Astrocyte of the cerebellum (primary cell): ENCODE measurements around the gene ESD.

Source experiments
- DNase-seq: peaks from one replicate; pipeline ENCODE4 v3.0.0-alpha.2; 2011; ENCODE audit warnings: low read depth
- H3K4me3 ChIP-seq: 2 replicates; pipeline ENCODE4 v1.5.1; 2011; ENCODE audit warnings: mild to moderate bottlenecking, low read depth, low read length, moderate library complexity
- CTCF ChIP-seq: IDR thresholded peaks from 2 replicates; pipeline ENCODE4 v1.5.1; 2012; ENCODE audit warnings: low read length, low read depth, moderate library complexity, mild to moderate bottlenecking; ENCODE audit errors: missing control alignments
- in situ Hi-C: cut with HindIII; loops from 2 replicates; pipeline ENCODE4 v1.10.0; 2017; ENCODE audit warnings: low sequenced_read_pairs

Gene ESD

DNA sequence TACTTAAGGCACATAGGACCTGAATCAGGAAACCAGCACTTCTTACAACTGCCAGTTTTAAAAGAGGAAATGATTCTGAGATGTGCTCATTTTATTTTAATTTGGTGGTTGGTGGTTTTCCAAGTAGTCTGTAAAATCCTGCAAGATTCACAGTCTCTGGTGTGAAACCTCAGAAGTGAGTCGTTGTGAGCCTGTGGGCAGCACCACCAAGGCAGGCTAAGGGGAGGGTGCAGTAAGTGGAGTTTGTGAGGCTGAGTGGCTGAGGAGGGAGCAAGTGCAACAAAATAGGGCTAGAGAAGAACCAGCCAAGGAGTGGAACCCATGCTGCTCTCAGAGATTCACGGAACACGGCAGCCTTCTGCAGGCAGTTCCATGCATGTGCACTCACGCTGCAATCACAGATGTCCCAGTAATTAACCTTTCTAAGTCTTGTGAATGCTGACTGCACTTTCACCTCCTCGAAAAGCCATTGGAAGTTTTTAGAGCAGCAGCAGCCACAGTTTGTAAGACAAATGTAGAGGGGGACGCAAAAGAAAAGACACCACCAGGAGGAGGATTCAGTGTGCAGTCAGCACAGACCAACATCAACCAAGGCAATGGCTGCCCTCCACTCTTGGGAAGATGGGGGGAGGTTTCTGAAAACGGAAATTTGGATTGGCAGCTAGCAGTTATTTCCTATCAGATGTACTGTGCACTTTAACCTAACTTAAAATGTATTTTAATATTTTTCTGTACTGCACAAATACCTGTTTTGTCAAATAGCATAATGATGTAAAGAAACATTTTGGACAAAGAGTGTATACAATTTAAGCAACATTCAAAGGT lies 44.9 kb downstream of the ESD start:
- in situ Hi-C loops, result no loop called here
- no peak overlapping the region for H3K4me3 ChIP-seq
- TF ChIP-seq CTCF, result no peak
- peak; percentile 52 for DNase-seq

DNA sequence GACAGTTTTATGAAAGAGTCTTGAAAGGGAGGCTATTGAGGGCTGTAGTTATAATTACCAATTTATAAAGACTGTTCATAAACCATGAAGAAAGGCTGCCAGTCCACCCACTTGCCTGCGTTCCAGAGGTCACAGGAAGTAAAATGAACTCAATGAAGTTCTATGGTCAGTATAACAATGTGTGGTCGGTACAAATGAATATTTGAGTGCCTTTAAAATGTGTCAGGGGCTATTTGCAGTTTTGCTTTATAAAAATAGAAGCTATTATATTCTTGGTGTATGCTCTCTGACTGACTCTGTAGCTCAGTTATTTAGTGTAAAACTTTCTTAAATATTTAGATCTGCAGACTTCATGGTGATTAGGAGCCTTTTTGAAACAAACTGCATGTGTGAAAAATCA lies 47.0 kb downstream of the ESD start:
- in situ Hi-C loops, result no loop called here
- H3K4me3 ChIP-seq, result no peak overlapping the region
- no peak for TF ChIP-seq CTCF
- peak; percentile 55 for DNase-seq

DNA sequence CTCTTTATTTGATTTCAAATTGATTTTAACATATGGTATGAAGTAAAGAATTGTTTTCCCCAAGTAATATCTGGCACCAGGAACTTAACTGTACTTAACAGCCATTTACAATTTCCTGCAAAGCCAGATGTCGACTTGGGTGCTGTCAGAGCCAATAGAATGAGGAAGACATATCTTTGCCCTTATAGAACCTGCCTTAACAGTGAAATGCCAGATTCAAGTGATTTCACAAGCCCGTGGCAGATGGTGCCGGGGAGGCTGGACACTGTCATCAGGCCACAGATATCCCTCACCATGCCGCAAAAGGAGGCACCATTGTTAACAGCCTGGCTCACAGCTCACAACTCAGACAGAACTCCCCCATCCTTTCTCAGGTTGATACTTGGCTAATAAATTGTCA lies 48.7 kb downstream of the ESD start:
- no peak for TF ChIP-seq CTCF
- in situ Hi-C loops, result no loop called here
- no peak for DNase-seq
- no peak overlapping the region for H3K4me3 ChIP-seq

- no peak overlapping the region for H3K4me3 ChIP-seq
- TF ChIP-seq CTCF, result no peak
- in situ Hi-C loops, result no loop called here
- DNase-seq, result no peak
These were observed 49.7 kb downstream of the ESD start for GRCh38 chr13:46747031-46747820.

DNA sequence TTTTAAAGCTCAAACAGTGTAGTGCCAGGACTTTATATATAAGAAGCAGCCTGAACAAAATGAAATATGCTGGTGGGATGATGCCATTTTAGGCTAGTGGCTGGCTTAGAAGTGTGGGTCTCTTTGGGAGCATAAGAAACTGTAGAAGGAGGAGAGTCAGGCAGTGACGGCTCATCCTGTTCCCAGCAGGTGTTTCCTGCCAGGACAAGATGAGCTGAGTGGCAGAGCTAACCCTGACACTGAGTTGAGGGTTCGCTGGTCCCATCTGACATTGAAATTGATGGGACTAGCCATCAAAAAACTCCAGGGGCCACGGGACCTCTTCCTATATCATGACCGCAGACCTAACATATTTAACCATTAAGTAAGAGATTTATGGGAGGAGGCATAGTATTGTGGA lies 51.3 kb downstream of the ESD start:
- in situ Hi-C loops, result no loop called here

DNA sequence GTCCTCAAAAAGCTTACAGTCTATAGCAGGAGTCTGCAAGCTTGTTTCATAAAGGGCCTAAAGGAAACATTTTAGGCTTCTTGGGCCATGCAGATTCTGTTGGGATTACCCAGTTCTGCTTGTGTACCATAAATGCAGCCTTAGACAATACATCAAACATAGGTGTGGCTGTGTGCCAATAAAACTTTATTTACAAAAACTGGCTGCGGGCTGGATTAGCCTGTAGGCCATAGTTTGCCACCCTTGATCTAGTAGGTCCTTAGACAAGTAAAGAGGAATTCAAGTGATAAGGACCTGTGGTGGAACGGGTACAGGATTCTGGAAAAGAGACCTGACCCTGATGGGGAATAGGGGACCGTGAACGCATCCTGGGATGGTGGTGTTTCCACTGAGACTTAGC lies 51.9 kb downstream of the ESD start:
- DNase-seq, result no peak
- in situ Hi-C loops, result no loop called here
- no peak overlapping the region for H3K4me3 ChIP-seq
- TF ChIP-seq CTCF, result no peak

More for the DNA sequence above, 51.3 kb downstream of the ESD start:
- DNase-seq, result no peak
- no peak overlapping the region for H3K4me3 ChIP-seq
- no peak for TF ChIP-seq CTCF
